Caco-2 (cell line): ENCODE data around the gene SHISAL2B. TPM values are rescaled to one million over a fixed set of nuclear protein-coding genes. Genes with fewer than 3 reads are reported as not detected.

ENCODE experiments used
- BruUV-seq: library from RNA; stranded (reverse); fragments of 400-500 nt; replicated peaks from 2 replicates; lab custom pipeline; 2021; lab: Mats Ljungman, UMichigan
- CTCF ChIA-PET: fragments of 300-600 bp; sonication (Branson Sonifier 250); formaldehyde crosslinking; loops from one replicate; lab custom pipeline; 2022; ENCODE audit warnings: antibody characterized with exemption; lab: Charles Lee
- POLR2A ChIA-PET: fragments of 300-600 bp; sonication (Branson Sonifier 250); formaldehyde crosslinking; loops from one replicate; lab custom pipeline; 2022; ENCODE audit warnings: antibody characterized with exemption; lab: Charles Lee
- DNase-seq, 2 experiments: peaks; one replicate each; pipeline versions ENCODE4 v3.0.0 to v3.0.0-alpha.2; 2020 to 2022
- H3K27me3 ChIP-seq: replicated peaks from 2 replicates; pipeline ENCODE4 v1.6.0; 2011; ENCODE audit warnings: low read length; ENCODE audit not compliant: control insufficient read depth, insufficient read depth
- H3K36me3 ChIP-seq: 2 replicates; pipeline ENCODE4 v1.5.1; 2011; ENCODE audit warnings: low read length; ENCODE audit not compliant: control insufficient read depth, insufficient read depth
- H3K4me1 ChIP-seq: fragments of 250-450 bp; sonication (Bioruptor Pico); 2 replicates; pipeline ENCODE4 v1.5.1; 2020; ENCODE audit warnings: mild to moderate bottlenecking
- H3K4me3 ChIP-seq: 2 replicates; pipeline ENCODE4 v1.5.1; 2011; ENCODE audit warnings: low read depth, mild to moderate bottlenecking, control low read depth, low read length
- H3K9me3 ChIP-seq: fragments of 250-450 bp; sonication (Bioruptor Pico); 2 replicates; pipeline ENCODE4 v1.5.1; 2020; ENCODE audit warnings: mild to moderate bottlenecking, moderate library complexity
- H3K27ac Mint-ChIP-seq: one replicate; pipeline ENCODE4 v1.8.0; 2022; ENCODE audit warnings: mixed read lengths; ENCODE audit not compliant: unreplicated experiment
- H3K27me3 Mint-ChIP-seq: one replicate; pipeline ENCODE4 v1.8.0; 2022; ENCODE audit warnings: mixed read lengths; ENCODE audit not compliant: insufficient read depth, unreplicated experiment
- H3K36me3 Mint-ChIP-seq: one replicate; pipeline ENCODE4 v1.8.0; 2022; ENCODE audit warnings: mild to moderate bottlenecking, mixed read lengths; ENCODE audit not compliant: insufficient read depth, unreplicated experiment
- H3K4me1 Mint-ChIP-seq: one replicate; pipeline ENCODE4 v1.8.0; 2022; ENCODE audit warnings: low read depth, mixed read lengths; ENCODE audit not compliant: unreplicated experiment
- H3K4me3 Mint-ChIP-seq: one replicate; pipeline ENCODE4 v1.8.0; 2022; ENCODE audit warnings: mild to moderate bottlenecking, moderate library complexity, mixed read lengths; ENCODE audit not compliant: unreplicated experiment
- H3K9me3 Mint-ChIP-seq: one replicate; pipeline ENCODE4 v1.8.0; 2022; ENCODE audit warnings: mixed read lengths; ENCODE audit not compliant: unreplicated experiment
- CTCF ChIP-seq, 2 experiments: fragments of 200-600 bp in 1 of 2; IDR thresholded peaks; 1 replicate in 1 of 2; 2 replicates in 1 of 2; pipeline versions ENCODE4 v1.5.1 to v1.8.0; 2011 to 2022; ENCODE audit warnings: antibody characterized with exemption in 1 of 2, control low read depth in 1 of 2, inconsistent platforms in 1 of 2, low read depth in 1 of 2, low read length in 1 of 2, mild to moderate bottlenecking in 1 of 2, moderate library complexity in 1 of 2; ENCODE audit not compliant: insufficient read depth in 1 of 2, severe bottlenecking in 1 of 2, unreplicated experiment in 1 of 2
- intact Hi-C: fragments of 100-400 bp; cut with micrococcal nuclease; formaldehyde crosslinking; loops from one replicate; pipeline ENCODE4 v1.10.0; 2022; ENCODE audit not compliant: unreplicated experiment
- total RNA-seq: library from RNA; stranded (reverse); gene quantifications from 2 replicates; pipeline ENCODE4 v1.2.3, GENCODE V29; 2022

SHISAL2B gene
- total RNA-seq, 1 experiment from 2014 or later: not detected

- no peak for DNase-seq
- peaks cover 6% of the 10 kb centered on the region for H3K27me3 Mint-ChIP-seq
- Histone ChIP-seq H3K9me3 (no peaks in the 10 kb centered on the region), H3K4me3 (no peak overlapping the region), H3K36me3 (no peaks in the 10 kb centered on the region), H3K4me1 (no peaks in the 10 kb centered on the region), H3K27me3 (no peaks in the 10 kb centered on the region; the same call in 1 of the 2 replicates)
- no peak overlapping the region for H3K27ac Mint-ChIP-seq
- no peaks in the 10 kb centered on the region for H3K9me3 Mint-ChIP-seq
- no peaks in the 10 kb centered on the region for H3K36me3 Mint-ChIP-seq
- POLR2A ChIA-PET: no interaction called here
- no peak overlapping the region for H3K4me3 Mint-ChIP-seq
- CTCF ChIA-PET: no interaction called here
- no peaks in the 10 kb centered on the region for H3K4me1 Mint-ChIP-seq
- no TSS peak for BruUV-seq
- TF ChIP-seq CTCF (IDR thresholded peaks at IDR 0.05; ENCODE audit: insufficient read depth in 1 of 2, low read depth in 1 of 2, low read length in 1 of 2, severe bottlenecking in 1 of 2, unreplicated experiment in 1 of 2): no peak
- intact Hi-C loops: no loop called here
Observed at GRCh38 chr5:64688965-64689364, 1.3 kb upstream of the SHISAL2B start.

GRCh38 chr5:64690104-64690416 lies 243 bp upstream of the SHISAL2B start:
- Histone ChIP-seq H3K4me1 (no peaks in the 10 kb centered on the region), H3K27me3 (no peaks in the 10 kb centered on the region), H3K36me3 (no peaks in the 10 kb centered on the region), H3K4me3 (no peak overlapping the region), H3K9me3 (no peaks in the 10 kb centered on the region)
- H3K4me3 Mint-ChIP-seq: no peak overlapping the region
- POLR2A ChIA-PET: no interaction called here
- CTCF ChIA-PET: no interaction called here
- no peaks in the 10 kb centered on the region for H3K9me3 Mint-ChIP-seq
- no peaks in the 10 kb centered on the region for H3K4me1 Mint-ChIP-seq
- H3K27ac Mint-ChIP-seq: no peak overlapping the region
- no peak for DNase-seq
- no peak for TF ChIP-seq CTCF (IDR thresholded peaks at IDR 0.05; ENCODE audit: insufficient read depth in 1 of 2, low read depth in 1 of 2, low read length in 1 of 2, severe bottlenecking in 1 of 2, unreplicated experiment in 1 of 2)
- no TSS peak for BruUV-seq
- H3K36me3 Mint-ChIP-seq: no peaks in the 10 kb centered on the region
- peaks cover 6% of the 10 kb centered on the region for H3K27me3 Mint-ChIP-seq
- intact Hi-C loops: no loop called here

- ChIA-PET CTCF (no interaction called here), POLR2A (no interaction called here)
- Mint-ChIP-seq H3K27ac (no peak overlapping the region), H3K36me3 (no peaks in the 10 kb centered on the region), H3K27me3 (peaks cover 6% of the 10 kb centered on the region), H3K4me3 (no peak overlapping the region), H3K4me1 (no peaks in the 10 kb centered on the region), H3K9me3 (peaks cover under 1% of the 10 kb centered on the region)
- Histone ChIP-seq H3K4me1 (no peaks in the 10 kb centered on the region), H3K36me3 (no peaks in the 10 kb centered on the region), H3K9me3 (0 out of 2 replicates have a peak, but pooled peaks cover 7% of the 10 kb centered on the region), H3K4me3 (no peak overlapping the region), H3K27me3 (no peaks in the 10 kb centered on the region)
- no peak for DNase-seq
- no TSS peak for BruUV-seq
- intact Hi-C loops: no loop called here
- no peak for TF ChIP-seq CTCF (IDR thresholded peaks at IDR 0.05; ENCODE audit: insufficient read depth in 1 of 2, low read depth in 1 of 2, low read length in 1 of 2, severe bottlenecking in 1 of 2, unreplicated experiment in 1 of 2)
Observed at GRCh38 chr5:64691291-64691690, 988 bp downstream of the SHISAL2B start.
